GM06990 (cell line): ENCODE measurements around the gene CPA3.

ENCODE experiments used
- DNase-seq: peaks from one replicate; pipeline ENCODE4 v3.0.0-alpha.2; 2011; ENCODE audit not compliant: insufficient read length; ENCODE audit errors: extremely low read depth
- H3K27me3 ChIP-seq: replicated peaks from 2 replicates; pipeline ENCODE4 v1.6.0; 2011; ENCODE audit warnings: low read length; ENCODE audit not compliant: control insufficient read depth, insufficient read depth
- H3K36me3 ChIP-seq: 2 replicates; pipeline ENCODE4 v1.5.1; 2011; ENCODE audit warnings: low read length; ENCODE audit not compliant: control insufficient read depth, insufficient read depth
- H3K4me3 ChIP-seq: replicated peaks from 2 replicates; pipeline ENCODE4 v1.5.1; 2011; ENCODE audit warnings: low read depth, mild to moderate bottlenecking, control low read depth, low read length
- CTCF ChIP-seq: IDR thresholded peaks from 2 replicates; pipeline ENCODE4 v1.5.1; 2011; ENCODE audit warnings: low read length, control low read depth, mild to moderate bottlenecking, inconsistent platforms; ENCODE audit not compliant: insufficient read depth, poor library complexity, severe bottlenecking

The CPA3 gene

GRCh38 chr3:148865049-148865448 is at the start of gene CPA3:
CPA3 (plus strand) TSS chr3:148865296; CDS start chr3:148865308, 12 bp downstream.
- H3K27me3 ChIP-seq: no peaks in the 10 kb centered on the region; the same call in 1 of the 2 replicates
- no peak for DNase-seq
- H3K36me3 ChIP-seq: no peaks in the 10 kb centered on the region
- H3K4me3 ChIP-seq: no peak within 1 kb of the TSS
- no peak for TF ChIP-seq CTCF

- no peak for DNase-seq
- no peak overlapping the region for H3K4me3 ChIP-seq
- H3K36me3 ChIP-seq: no peaks in the 10 kb centered on the region
- no peaks in the 10 kb centered on the region for H3K27me3 ChIP-seq
- no peak for TF ChIP-seq CTCF
These were observed 49.6 kb upstream of the CPA3 start for GRCh38 chr3:148815316-148816110.

GRCh38 chr3:148816427-148816826 is 48.7 kb upstream of the CPA3 start:
- no peak overlapping the region for H3K4me3 ChIP-seq
- no peaks in the 10 kb centered on the region for H3K27me3 ChIP-seq
- no peak for DNase-seq
- no peaks in the 10 kb centered on the region for H3K36me3 ChIP-seq
- TF ChIP-seq CTCF: no peak

- no peaks in the 10 kb centered on the region for H3K27me3 ChIP-seq
- no peak overlapping the region for H3K4me3 ChIP-seq
- TF ChIP-seq CTCF: no peak
- H3K36me3 ChIP-seq: no peaks in the 10 kb centered on the region
- DNase-seq: no peak
These were observed 48.0 kb upstream of the CPA3 start for GRCh38 chr3:148816981-148817525.

GRCh38 chr3:148820361-148821245 is 44.5 kb upstream of the CPA3 start:
- H3K4me3 ChIP-seq: no peak overlapping the region
- H3K27me3 ChIP-seq: no peaks in the 10 kb centered on the region
- H3K36me3 ChIP-seq: no peaks in the 10 kb centered on the region
- DNase-seq: no peak
- TF ChIP-seq CTCF: no peak
